PC-9 (cell line): ENCODE data around the gene MKRN3. TPM values are rescaled to one million over a fixed set of nuclear protein-coding genes. Genes with fewer than 3 reads are reported as not detected.

Experiments
- BruUV-seq: library from RNA; stranded (reverse); fragments of 400-500 nt; replicated peaks from 2 replicates; lab custom pipeline; 2021; lab: Mats Ljungman, UMichigan
- CTCF ChIA-PET: fragments of 300-600 bp; sonication (Branson Sonifier 250); formaldehyde crosslinking; loops from one replicate; lab custom pipeline; 2022; ENCODE audit warnings: antibody characterized with exemption; lab: Charles Lee
- POLR2A ChIA-PET: fragments of 300-600 bp; sonication (Branson Sonifier 250); formaldehyde crosslinking; loops from one replicate; lab custom pipeline; 2022; ENCODE audit warnings: antibody characterized with exemption; ENCODE audit not compliant: unreplicated experiment; lab: Charles Lee
- DNase-seq, 2 experiments: peaks; one replicate each; pipeline versions ENCODE4 v3.0.0 to v3.0.0-alpha.2; 2015 to 2022; ENCODE audit warnings: mixed read lengths in 1 of 2
- H2AFZ ChIP-seq: fragments of 200-600 bp; sonication (generic); 2 replicates; pipeline ENCODE4 v1.8.1; 2017; ENCODE audit warnings: antibody characterized with exemption
- H3F3A ChIP-seq: fragments of 200-600 bp; sonication (generic); 2 replicates; pipeline ENCODE4 v1.8.1; 2017; ENCODE audit warnings: antibody characterized with exemption, mild to moderate bottlenecking, low read depth; ENCODE audit not compliant: insufficient read depth
- H3K27ac ChIP-seq: fragments of 200-600 bp; sonication (generic); 2 replicates; pipeline ENCODE4 v1.6.1; 2016; ENCODE audit warnings: mixed run types
- H3K27me3 ChIP-seq: fragments of 200-600 bp; sonication (generic); 2 replicates; pipeline ENCODE4 v1.6.1; 2016; ENCODE audit warnings: low read depth, mixed run types; ENCODE audit not compliant: insufficient read depth
- H3K36me3 ChIP-seq: fragments of 200-600 bp; sonication (generic); 2 replicates; pipeline ENCODE4 v1.6.1; 2016; ENCODE audit warnings: low read depth, mixed run types
- H3K4me1 ChIP-seq: fragments of 200-600 bp; sonication (generic); replicated peaks from 2 replicates; pipeline ENCODE4 v1.6.1; 2016; ENCODE audit warnings: mixed run types; ENCODE audit not compliant: insufficient read depth
- H3K4me2 ChIP-seq: fragments of 200-600 bp; sonication (generic); 2 replicates; pipeline ENCODE4 v1.6.1; 2017; ENCODE audit warnings: mixed run types
- H3K4me3 ChIP-seq: fragments of 200-600 bp; sonication (generic); 2 replicates; pipeline ENCODE4 v1.6.1; 2016; ENCODE audit warnings: mixed run types
- H3K79me2 ChIP-seq: fragments of 200-600 bp; sonication (generic); 2 replicates; pipeline ENCODE4 v1.6.1; 2017; ENCODE audit warnings: low read depth, mixed run types
- H3K9me2 ChIP-seq: fragments of 200-600 bp; sonication (generic); 2 replicates; pipeline ENCODE4 v1.8.1; 2017; ENCODE audit warnings: mild to moderate bottlenecking; ENCODE audit not compliant: insufficient read depth
- H3K9me3 ChIP-seq: fragments of 200-600 bp; sonication (generic); 2 replicates; pipeline ENCODE4 v1.8.1; 2016; ENCODE audit warnings: low read depth; ENCODE audit not compliant: insufficient read depth
- H4K20me1 ChIP-seq: fragments of 200-600 bp; sonication (generic); 2 replicates; pipeline ENCODE4 v1.8.1; 2017; ENCODE audit not compliant: insufficient read depth
- CTCF ChIP-seq: fragments of 200-600 bp; sonication (generic); conservative IDR thresholded peaks from 2 replicates; pipeline ENCODE4 v1.6.1; 2017; ENCODE audit warnings: mixed run types, antibody characterized with exemption, mild to moderate bottlenecking, moderate library complexity
- EZH2 ChIP-seq: fragments of 200-600 bp; sonication (generic); IDR thresholded peaks from 2 replicates; pipeline ENCODE4 v1.8.0; 2017; ENCODE audit warnings: antibody characterized with exemption, low read depth
- intact Hi-C: fragments of 100-400 bp; cut with micrococcal nuclease; formaldehyde crosslinking; loops from one replicate; pipeline ENCODE4 v1.10.0; 2022; ENCODE audit not compliant: unreplicated experiment
- total RNA-seq: library from RNA; stranded (reverse); gene quantifications from 2 replicates; pipeline ENCODE4 v1.2.3, GENCODE V29; 2021

The MKRN3 gene
- total RNA-seq, 1 experiment from 2014 or later: 26.1 TPM

GRCh38 chr15:23536659-23537058 is 28.8 kb upstream of the MKRN3 start:
- CTCF ChIA-PET: no interaction called here
- Histone ChIP-seq H3K27ac (no peak overlapping the region), H3K36me3 (no peaks in the 10 kb centered on the region), H3F3A (no peaks in the 10 kb centered on the region), H3K4me2 (no peak overlapping the region), H3K27me3 (no peaks in the 10 kb centered on the region), H2AFZ (no peak overlapping the region), H4K20me1 (no peaks in the 10 kb centered on the region), H3K4me1 (no peaks in the 10 kb centered on the region), H3K9me2 (no peaks in the 10 kb centered on the region), H3K4me3 (no peak overlapping the region), H3K79me2 (no peaks in the 10 kb centered on the region), H3K9me3 (no peaks in the 10 kb centered on the region)
- TF ChIP-seq CTCF (no peak), EZH2 (no peak)
- POLR2A ChIA-PET: no interaction called here
- no peak for DNase-seq
- intact Hi-C loops: loop anchor here (10.0 kb wide), 1 partner anchor 58 kb away; no protein-coding TSS in a partner anchor
- no TSS peak for BruUV-seq

GRCh38 chr15:23538648-23539047 is 26.8 kb upstream of the MKRN3 start:
- DNase-seq: no peak
- H3K27ac ChIP-seq: no peak overlapping the region
- POLR2A ChIA-PET: no interaction called here
- H3K9me2 ChIP-seq: no peaks in the 10 kb centered on the region
- no peak overlapping the region for H3K4me2 ChIP-seq
- H3K9me3 ChIP-seq: no peaks in the 10 kb centered on the region
- H4K20me1 ChIP-seq: no peaks in the 10 kb centered on the region
- intact Hi-C loops: loop anchor here (10.0 kb wide), 1 partner anchor 56 kb away; no protein-coding TSS in a partner anchor
- BruUV-seq: no TSS peak
- CTCF ChIA-PET: no interaction called here
- H3F3A ChIP-seq: no peaks in the 10 kb centered on the region
- H3K36me3 ChIP-seq: no peaks in the 10 kb centered on the region
- no peak for TF ChIP-seq CTCF
- no peak for TF ChIP-seq EZH2
- no peak overlapping the region for H2AFZ ChIP-seq
- H3K4me3 ChIP-seq: no peak overlapping the region
- no peaks in the 10 kb centered on the region for H3K4me1 ChIP-seq
- H3K79me2 ChIP-seq: no peaks in the 10 kb centered on the region
- no peaks in the 10 kb centered on the region for H3K27me3 ChIP-seq

GRCh38 chr15:23539892-23540291 is 25.6 kb upstream of the MKRN3 start:
- CTCF ChIA-PET: no interaction called here
- Histone ChIP-seq H3K4me1 (no peaks in the 10 kb centered on the region), H3K27me3 (no peaks in the 10 kb centered on the region), H3K9me3 (no peaks in the 10 kb centered on the region), H3K27ac (no peak overlapping the region), H3K36me3 (no peaks in the 10 kb centered on the region), H3K4me2 (no peak overlapping the region), H4K20me1 (no peaks in the 10 kb centered on the region), H3K4me3 (no peak overlapping the region), H3K79me2 (no peaks in the 10 kb centered on the region), H2AFZ (no peak overlapping the region), H3F3A (no peaks in the 10 kb centered on the region), H3K9me2 (no peaks in the 10 kb centered on the region)
- intact Hi-C loops: loop anchor here (10.0 kb wide), 1 partner anchor 55 kb away; no protein-coding TSS in a partner anchor
- DNase-seq: no peak
- POLR2A ChIA-PET: no interaction called here
- TF ChIP-seq CTCF: no peak
- TF ChIP-seq EZH2: no peak
- no TSS peak for BruUV-seq
